ENCODE data around the gene DLG5.

GRCh38 chr10:77881636-77882035, 44.9 kb downstream of the DLG5 start:
- TF ChIP-seq, protein P1, sequence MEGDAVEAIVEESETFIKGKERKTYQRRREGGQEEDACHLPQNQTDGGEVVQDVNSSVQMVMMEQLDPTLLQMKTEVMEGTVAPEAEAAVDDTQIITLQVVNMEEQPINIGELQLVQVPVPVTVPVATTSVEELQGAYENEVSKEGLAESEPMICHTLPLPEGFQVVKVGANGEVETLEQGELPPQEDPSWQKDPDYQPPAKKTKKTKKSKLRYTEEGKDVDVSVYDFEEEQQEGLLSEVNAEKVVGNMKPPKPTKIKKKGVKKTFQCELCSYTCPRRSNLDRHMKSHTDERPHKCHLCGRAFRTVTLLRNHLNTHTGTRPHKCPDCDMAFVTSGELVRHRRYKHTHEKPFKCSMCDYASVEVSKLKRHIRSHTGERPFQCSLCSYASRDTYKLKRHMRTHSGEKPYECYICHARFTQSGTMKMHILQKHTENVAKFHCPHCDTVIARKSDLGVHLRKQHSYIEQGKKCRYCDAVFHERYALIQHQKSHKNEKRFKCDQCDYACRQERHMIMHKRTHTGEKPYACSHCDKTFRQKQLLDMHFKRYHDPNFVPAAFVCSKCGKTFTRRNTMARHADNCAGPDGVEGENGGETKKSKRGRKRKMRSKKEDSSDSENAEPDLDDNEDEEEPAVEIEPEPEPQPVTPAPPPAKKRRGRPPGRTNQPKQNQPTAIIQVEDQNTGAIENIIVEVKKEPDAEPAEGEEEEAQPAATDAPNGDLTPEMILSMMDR (IDR thresholded peaks at IDR 0.05) = no peak
- TF ChIP-seq EZH2 (IDR thresholded peaks at IDR 0.05; ENCODE audit: borderline replicate concordance, insufficient read depth, low read depth, low read length, poor library complexity, severe bottlenecking) = no peak
